GM18505 (cell line): Measurements from ENCODE around the gene MESP1.

Source experiments
- ATAC-seq: cut with Tn5 transposase; IDR thresholded peaks from one replicate; pipeline ENCODE4 v1.9.1; 2021; ENCODE audit not compliant: unreplicated experiment
- POLR2A ChIP-seq: IDR thresholded peaks from 4 replicates; pipeline ENCODE4 v1.6.1; 2011; ENCODE audit warnings: borderline replicate concordance; ENCODE audit not compliant: insufficient read depth, insufficient read length; ENCODE audit errors: extremely low read depth

The MESP1 gene

GRCh38 chr15:89774492-89774891 is 23.4 kb upstream of the MESP1 start:
- TF ChIP-seq POLR2A: no peak
- no peak for ATAC-seq

GRCh38 chr15:89772932-89773583 is 22.0 kb upstream of the MESP1 start:
- ATAC-seq: no peak
- no peak for TF ChIP-seq POLR2A

- no peak for ATAC-seq
- no peak for TF ChIP-seq POLR2A
Measured at GRCh38 chr15:89770041-89770440, 19.0 kb upstream of the MESP1 start.

GRCh38 chr15:89769366-89769765 is 18.3 kb upstream of the MESP1 start:
- no peak for ATAC-seq
- TF ChIP-seq POLR2A: no peak

- no peak for TF ChIP-seq POLR2A
- no peak for ATAC-seq
Measured at GRCh38 chr15:89768071-89768500, 17.0 kb upstream of the MESP1 start.

GRCh38 chr15:89767411-89767915 is 16.4 kb upstream of the MESP1 start:
- no peak for ATAC-seq
- TF ChIP-seq POLR2A: no peak

- no peak for ATAC-seq
- TF ChIP-seq POLR2A: no peak
Measured at GRCh38 chr15:89766357-89767311, 15.6 kb upstream of the MESP1 start.

GRCh38 chr15:89765694-89766093 is 14.6 kb upstream of the MESP1 start:
- no peak for ATAC-seq
- TF ChIP-seq POLR2A: no peak

GRCh38 chr15:89761929-89762328 is 10.9 kb upstream of the MESP1 start:
- ATAC-seq: no peak
- no peak for TF ChIP-seq POLR2A

GRCh38 chr15:89761009-89761831 is 10.2 kb upstream of the MESP1 start:
- TF ChIP-seq POLR2A: no peak
- no peak for ATAC-seq

GRCh38 chr15:89760303-89761008 is 9.4 kb upstream of the MESP1 start:
- TF ChIP-seq POLR2A: no peak
- peak; percentile 73 for ATAC-seq

GRCh38 chr15:89759835-89760234 is 8.8 kb upstream of the MESP1 start:
- no peak for TF ChIP-seq POLR2A
- ATAC-seq: no peak

GRCh38 chr15:89758981-89759380 is 7.9 kb upstream of the MESP1 start:
- no peak for TF ChIP-seq POLR2A
- ATAC-seq: no peak

- ATAC-seq: no peak
- no peak for TF ChIP-seq POLR2A
Measured at GRCh38 chr15:89758283-89758682, 7.2 kb upstream of the MESP1 start.
